NK-92 (cell line): ENCODE data around the gene CYP1B1.
"Not testable (repeated sequence)": the region's sequence is repeated elsewhere in the genome, so short reads cannot be mapped to it uniquely, and the experiment has no call there.

Experiments
- DNase-seq: peaks from one replicate; lab custom pipeline; 2025; ENCODE audit not compliant: unreplicated experiment; lab: John Stamatoyannopoulos, UW

CYP1B1 gene

DNA sequence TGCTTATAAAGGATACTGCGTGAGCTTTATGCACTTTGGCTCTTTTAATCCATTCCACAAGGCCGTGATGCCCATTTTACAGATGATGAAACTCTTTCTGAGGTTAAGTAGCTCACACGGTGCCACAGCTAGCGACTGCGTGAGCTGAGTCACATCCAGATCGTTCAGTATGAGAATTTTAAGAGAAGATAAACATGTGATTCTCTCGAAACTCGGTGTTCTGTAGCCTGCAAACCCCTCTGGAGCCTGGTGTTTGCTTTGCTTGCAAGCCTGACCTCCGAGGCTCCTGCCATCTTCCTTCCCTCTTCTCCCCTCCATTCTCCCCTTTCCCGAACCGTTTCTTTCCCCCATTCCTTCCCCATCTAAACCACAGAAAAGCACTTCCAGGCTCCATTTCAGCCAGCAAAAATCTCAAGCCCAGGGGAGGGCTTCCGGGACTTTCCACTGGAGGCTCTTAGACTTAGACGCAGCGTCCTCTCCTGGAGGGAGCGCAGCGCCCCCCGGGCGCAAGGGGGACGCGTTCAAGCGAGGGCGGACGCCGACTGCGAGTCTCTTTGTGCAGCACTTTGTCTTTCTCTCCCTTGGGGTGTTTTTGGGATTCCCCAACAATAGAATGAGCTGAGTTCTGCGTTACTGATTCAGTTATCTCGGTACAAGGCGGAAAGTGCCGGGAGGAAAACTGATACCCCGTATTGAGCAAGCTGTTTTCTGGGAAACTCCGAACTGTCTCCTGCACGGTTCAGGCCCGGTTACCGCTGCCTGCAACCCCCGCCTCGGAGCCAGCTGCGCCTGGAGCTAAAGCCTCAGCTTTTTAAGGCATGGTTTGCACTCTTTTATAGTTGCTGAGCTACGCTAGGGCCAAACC is 38.0 kb downstream of the CYP1B1 start:
- no peak for DNase-seq

DNA sequence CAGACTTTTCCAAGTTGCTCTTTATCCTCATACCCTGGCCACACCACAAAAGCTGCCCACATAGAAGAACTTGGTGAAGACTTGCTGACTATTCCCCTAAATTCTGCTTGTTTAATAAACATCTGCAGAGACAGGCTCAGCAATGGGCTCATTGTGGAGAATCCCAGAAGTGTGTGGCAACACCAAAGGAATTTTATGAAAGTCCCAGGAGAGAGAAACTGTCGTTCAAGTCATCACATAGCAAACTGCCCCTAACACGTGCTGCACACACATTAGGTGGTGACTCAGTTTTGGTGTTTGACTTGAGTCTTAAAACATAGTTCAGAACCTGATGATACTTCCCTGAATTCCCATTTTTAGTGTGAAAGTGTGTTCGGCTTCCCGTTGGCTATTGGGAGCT is 38.6 kb downstream of the CYP1B1 start:
- DNase-seq: no peak

DNA sequence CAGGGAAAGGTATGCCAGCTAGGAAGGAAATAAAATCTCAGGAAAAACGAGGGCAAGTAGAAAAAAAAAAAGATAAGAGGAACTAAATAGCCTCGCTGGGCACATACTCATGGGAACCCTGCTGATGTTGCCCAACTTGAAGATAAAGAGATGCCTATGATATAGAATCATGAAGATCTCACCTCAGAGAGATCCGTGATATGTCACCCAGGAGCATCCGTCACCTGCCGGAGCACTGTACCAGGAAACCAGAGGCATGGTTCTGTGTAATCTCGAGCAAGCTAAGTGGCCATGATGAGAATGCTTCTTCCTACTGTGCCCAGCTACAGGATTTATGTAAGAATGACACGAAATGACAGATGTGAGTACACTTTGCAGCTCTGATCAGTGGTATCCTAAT is 40.0 kb downstream of the CYP1B1 start:
- no peak for DNase-seq

- DNase-seq: no peak
Observed at GRCh38 chr2:38033646-38034045, 42.3 kb downstream of the CYP1B1 start.

- no peak for DNase-seq
Observed at GRCh38 chr2:38032946-38033345, 43.0 kb downstream of the CYP1B1 start.

DNA sequence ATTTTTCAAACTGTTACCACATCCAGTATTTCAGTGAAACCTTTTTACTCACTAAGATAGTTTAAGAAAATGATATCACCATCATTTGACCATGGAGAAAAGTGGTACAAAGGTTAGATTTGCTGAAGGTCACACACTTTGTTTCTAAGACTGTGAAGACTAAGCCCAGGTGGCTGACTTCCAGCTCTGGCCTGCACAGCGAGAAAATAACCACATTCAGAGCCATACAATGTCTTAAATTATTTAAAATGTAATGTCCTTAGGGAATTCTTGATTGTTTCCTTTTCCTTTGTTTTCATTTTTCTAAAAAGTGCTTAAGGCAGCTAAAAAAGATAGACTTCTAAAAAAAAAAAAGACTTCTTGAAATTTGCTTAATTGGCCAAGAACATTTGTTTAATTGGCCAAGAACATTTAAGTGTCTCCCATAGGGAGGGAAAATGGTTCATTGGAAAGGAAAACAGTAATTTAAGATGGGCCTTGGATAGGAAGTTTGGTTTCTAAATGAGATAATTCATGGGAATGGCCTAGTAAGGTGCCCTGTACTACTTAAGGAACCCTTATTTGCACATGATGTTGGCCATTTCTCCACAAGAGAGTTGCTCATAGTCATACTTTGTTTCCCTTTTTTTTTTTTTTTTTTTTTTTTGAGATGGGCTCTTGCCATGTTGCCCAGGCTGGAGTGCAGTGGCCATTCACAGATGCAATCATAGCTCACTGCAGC is 45.2 kb downstream of the CYP1B1 start:
- no peak for DNase-seq

GRCh38 chr2:38029512-38029911 is 46.4 kb downstream of the CYP1B1 start:
- no peak for DNase-seq

DNA sequence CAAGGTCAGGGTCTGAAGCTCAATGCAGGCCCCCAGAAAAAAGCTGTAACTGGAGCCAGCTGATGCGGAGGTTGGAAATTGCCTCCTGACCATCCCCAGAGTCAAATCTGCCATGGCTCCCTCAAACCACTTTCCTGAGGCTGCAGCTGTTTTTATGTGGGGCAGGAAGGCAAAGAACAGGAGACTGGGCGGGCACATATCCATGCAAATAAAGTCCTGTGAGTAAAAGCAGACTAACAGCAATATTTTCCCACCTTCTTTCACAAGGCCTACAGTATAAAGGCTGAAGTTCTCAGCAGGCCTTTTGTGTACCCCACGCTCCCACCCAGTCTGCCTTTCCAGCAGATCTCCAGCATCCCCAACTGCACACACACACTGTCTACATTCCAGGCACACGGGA is 47.1 kb downstream of the CYP1B1 start:
- DNase-seq: no peak

GRCh38 chr2:38026846-38027245 is 49.1 kb downstream of the CYP1B1 start:
- no peak for DNase-seq

- no peak for DNase-seq
Observed at GRCh38 chr2:38021589-38021988, 54.4 kb downstream of the CYP1B1 start.

DNA sequence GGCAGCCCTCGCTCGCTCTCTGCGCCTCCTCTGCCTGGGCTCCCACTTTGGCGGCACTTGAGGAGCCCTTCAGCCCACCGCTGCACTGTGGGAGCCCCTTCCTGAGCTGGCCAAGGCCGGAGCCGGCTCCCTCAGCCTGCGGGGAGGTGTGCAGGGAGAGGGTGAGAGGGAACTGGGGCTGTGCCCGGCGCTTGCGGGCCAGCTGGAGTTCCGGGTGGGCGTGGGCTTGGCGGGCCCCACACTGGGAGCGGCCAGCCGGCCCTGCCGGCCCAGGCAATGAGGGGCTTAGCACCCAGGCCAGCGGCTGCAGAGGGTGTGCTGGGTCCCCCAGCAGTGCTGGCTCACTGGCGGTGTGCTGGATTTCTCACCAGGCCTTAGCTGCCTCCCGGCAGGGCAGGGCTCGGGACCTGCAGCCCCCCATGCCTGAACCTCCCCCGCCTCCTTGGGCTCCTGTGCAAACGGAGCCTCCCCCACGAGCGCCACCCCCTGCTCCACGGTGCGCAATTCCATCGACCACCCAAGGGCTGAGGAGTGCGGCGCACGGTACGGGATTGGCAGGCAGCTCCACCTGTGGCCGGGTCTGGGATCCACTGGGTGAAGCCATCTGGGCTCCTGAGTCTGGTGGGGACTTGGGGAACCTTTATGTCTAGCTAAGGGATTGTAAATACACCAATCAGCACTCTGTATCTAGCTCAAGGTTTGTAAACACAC is 55.4 kb downstream of the CYP1B1 start:
- DNase-seq: not testable (repeated sequence)

GRCh38 chr2:38017836-38018235 is 58.1 kb downstream of the CYP1B1 start:
- DNase-seq: no peak
